Small intestine (tissue), 7 donors: Measurements from ENCODE around the gene DOHH. TPM values are rescaled to one million over a fixed set of nuclear protein-coding genes. Genes with fewer than 3 reads are reported as not detected.

Experiments used
- DNase-seq, 2 donors: peaks; one replicate each; pipeline versions ENCODE4 v3.0.0 to v3.0.0-alpha.2; 2013
- FAIRE-seq: peaks from 2 replicates; lab custom pipeline; 2012; peaks lifted over from hg19 to GRCh38; lab: Jason Lieb, UNC
- H3K27ac ChIP-seq, 3 donors: one replicate each; pipeline ENCODE4 v1.5.1; 2013; ENCODE audit warnings: low read length in 2 of 3, mild to moderate bottlenecking in 2 of 3, control low read depth in 1 of 3, inconsistent platforms in 1 of 3, low read depth in 1 of 3, moderate library complexity in 1 of 3
- H3K27me3 ChIP-seq, 3 donors: one replicate each; pipeline ENCODE4 v1.6.1; 2013; ENCODE audit warnings: low read length in 3 of 3, inconsistent platforms in 1 of 3; ENCODE audit not compliant: control insufficient read depth in 3 of 3, insufficient read depth in 3 of 3
- H3K36me3 ChIP-seq, 3 donors: one replicate each; pipeline ENCODE4 v1.6.1; 2013; ENCODE audit warnings: low read length in 3 of 3, inconsistent platforms in 1 of 3, low read depth in 1 of 3, mild to moderate bottlenecking in 1 of 3, moderate library complexity in 1 of 3; ENCODE audit not compliant: control insufficient read depth in 3 of 3, insufficient read depth in 2 of 3
- H3K4me1 ChIP-seq, 3 donors: one replicate each; pipeline ENCODE4 v1.6.1; 2013; ENCODE audit warnings: low read length in 2 of 3, inconsistent platforms in 1 of 3, low read depth in 1 of 3, mild to moderate bottlenecking in 1 of 3, moderate library complexity in 1 of 3; ENCODE audit not compliant: control insufficient read depth in 3 of 3, insufficient read depth in 2 of 3
- H3K4me3 ChIP-seq, 3 donors: one replicate each; pipeline ENCODE4 v1.5.1; 2013; ENCODE audit warnings: low read length in 3 of 3, control low read depth in 1 of 3, inconsistent platforms in 1 of 3, low read depth in 1 of 3, mild to moderate bottlenecking in 1 of 3, moderate library complexity in 1 of 3
- H3K9me3 ChIP-seq, 2 donors: one replicate each; pipeline ENCODE4 v1.6.1; 2013; ENCODE audit warnings: low read depth in 1 of 2, low read length in 1 of 2; ENCODE audit not compliant: control insufficient read depth in 2 of 2, insufficient read depth in 1 of 2
- WGBS, 3 donors: extraction: QIAGEN DNeasy Blood & Tissue Kit; methylation state at CpG; one replicate each; pipeline ENCODE4 v1.1.7; 2013; 5-methylcytosine and 5-hydroxymethylcytosine counted together
- polyA plus RNA-seq, 4 donors: library from polyadenylated mRNA; stranded (reverse) in 3 of 4; unstranded in 1 of 4; fragments of 200-250 nt in 3 of 4; fragments of 120-200 nt in 1 of 4; gene quantifications; one replicate each; pipeline versions ENCODE4 v1.2.1 to v1.2.3, GENCODE V29; 2013
- donor health status: healthy with polysubstance abuse.
- donor health status: control.
- donor health status: control.
- donor health status: Bipolar disorder and iron deficiency.
- donor health status: healthy.

Gene DOHH
- polyA plus RNA-seq, 4 donors: 5.4 to 18.4 (median 8.4) TPM

GRCh38 chr19:3459965-3460582 is 40.4 kb downstream of the DOHH start:
- H3K27me3 ChIP-seq: peaks cover 0 to 20% (median 0%) of the 10 kb centered on the region in 3 donors
- H3K27ac ChIP-seq: peak overlapping the region in 2 of 3 donors; percentile 51 to 53
- no peak for FAIRE-seq
- H3K4me1 ChIP-seq: peaks cover 0 to 35% (median 3%) of the 10 kb centered on the region in 3 donors
- H3K9me3 ChIP-seq: no peaks in the 10 kb centered on the region
- no peak for DNase-seq
- WGBS, 3 donors: 77 to 93% (median 91%) methylated on average over 15 of the region's 15 CpGs
- H3K4me3 ChIP-seq: no peak overlapping the region
- H3K36me3 ChIP-seq: peaks cover 0 to 34% (median 8%) of the 10 kb centered on the region in 3 donors

DNA sequence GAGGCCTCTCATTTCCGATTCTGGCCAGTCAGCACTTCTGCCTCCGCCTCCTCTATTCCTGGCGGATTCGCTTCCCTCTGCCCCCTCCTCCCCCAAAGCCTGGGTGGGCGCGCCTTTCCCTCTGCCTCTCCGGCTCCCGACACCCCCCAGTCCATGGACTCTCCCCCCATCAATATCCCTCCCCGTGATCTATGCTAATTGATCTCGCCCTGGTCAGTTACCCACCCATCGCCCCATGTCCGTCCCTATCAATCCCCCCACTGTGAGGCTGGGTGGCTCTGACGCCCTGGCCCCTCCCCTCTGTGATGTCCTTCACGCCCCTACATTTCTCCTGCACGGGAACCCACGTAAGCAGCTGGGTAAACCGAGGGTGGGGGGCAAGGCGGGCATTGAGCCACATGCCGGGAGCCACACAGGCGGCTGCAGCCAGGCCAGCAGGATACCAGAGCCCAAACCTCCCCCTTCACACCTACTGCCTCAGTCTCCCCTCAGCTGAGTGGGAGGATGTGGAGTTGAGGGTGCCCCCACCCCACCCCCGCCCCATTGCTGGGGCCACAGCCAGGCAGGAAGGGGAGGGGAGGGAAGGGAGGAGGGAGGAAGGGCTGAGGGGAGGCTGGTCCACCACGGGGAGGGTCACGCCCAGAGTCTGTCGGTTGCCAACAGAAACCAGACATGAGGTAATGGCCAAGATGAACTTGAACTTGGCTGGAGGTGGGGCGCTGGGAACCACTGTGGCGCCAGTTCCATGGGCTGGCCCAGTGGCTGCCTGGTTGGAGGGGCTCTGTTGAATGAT is 41.2 kb downstream of the DOHH start:
- Histone ChIP-seq H3K9me3 (no peaks in the 10 kb centered on the region), H3K27ac (peak overlapping the region in 2 of 3 donors; percentile 53 to 86), H3K4me1 (peaks cover 0 to 35% (median 3%) of the 10 kb centered on the region in 3 donors), H3K36me3 (peaks cover 0 to 41% (median 8%) of the 10 kb centered on the region in 3 donors), H3K4me3 (no peak overlapping the region), H3K27me3 (peaks cover 0 to 12% (median 0%) of the 10 kb centered on the region in 3 donors)
- WGBS, 3 donors: 47 to 82% (median 69%) methylated on average over 25 to 26 of the region's 26 CpGs
- FAIRE-seq (no peak), DNase-seq (peak in 1 of 2 donors; percentile 76)

GRCh38 chr19:3458229-3459088 is 42.0 kb downstream of the DOHH start:
- peaks cover 3 to 49% (median 8%) of the 10 kb centered on the region in 3 donors for H3K36me3 ChIP-seq
- no peak overlapping the region for H3K4me3 ChIP-seq
- peak overlapping the region in 2 of 3 donors; percentile 53 to 86 for H3K27ac ChIP-seq
- DNase-seq (peak in 1 of 2 donors; percentile 45), FAIRE-seq (no peak)
- H3K9me3 ChIP-seq: no peaks in the 10 kb centered on the region
- peaks cover 0 to 5% (median 0%) of the 10 kb centered on the region in 3 donors for H3K27me3 ChIP-seq
- 52 to 79% (median 73%) methylated on average over 18 to 19 of the region's 19 CpGs for WGBS, 3 donors
- H3K4me1 ChIP-seq: peaks cover 0 to 29% (median 3%) of the 10 kb centered on the region in 3 donors

DNA sequence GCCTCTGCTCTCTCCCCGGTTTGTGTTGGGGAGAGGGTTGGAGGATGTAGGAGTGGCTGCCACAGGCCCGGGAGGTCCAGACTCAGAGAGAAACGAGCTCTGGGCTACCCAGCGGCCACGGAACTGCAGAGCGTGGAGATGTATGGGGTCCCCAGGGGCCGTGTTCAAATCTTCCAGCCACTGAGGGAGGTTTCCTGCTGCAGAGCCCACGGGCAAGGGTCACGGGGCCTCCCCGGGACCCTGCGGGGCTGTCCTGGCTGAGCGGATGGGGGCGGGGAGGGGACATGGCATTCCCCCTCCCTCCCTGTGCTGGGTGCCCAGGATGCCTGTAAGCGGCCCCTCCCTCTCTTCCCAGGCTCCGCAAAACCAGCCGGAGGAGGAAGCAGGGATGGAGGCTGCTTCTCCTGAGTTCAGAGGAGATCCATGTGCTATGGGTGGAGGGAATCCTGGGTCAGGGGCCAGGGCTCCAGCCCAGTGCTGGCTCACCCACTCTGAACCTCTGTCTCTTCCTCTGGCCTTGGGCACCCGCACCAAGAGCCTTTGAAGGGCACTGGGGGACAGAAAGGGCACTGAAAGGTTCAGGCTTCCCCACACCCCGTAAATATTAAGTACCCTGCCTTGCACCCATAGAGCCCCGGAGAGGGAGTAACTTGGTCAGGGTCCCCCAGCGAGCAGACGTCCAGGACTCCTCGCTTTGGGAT is 42.8 kb downstream of the DOHH start:
- peaks cover 5 to 55% (median 10%) of the 10 kb centered on the region in 3 donors for H3K36me3 ChIP-seq
- no peak for FAIRE-seq
- no peaks in the 10 kb centered on the region for H3K9me3 ChIP-seq
- peaks cover 0 to 29% (median 3%) of the 10 kb centered on the region in 3 donors for H3K4me1 ChIP-seq
- 51 to 78% (median 71%) methylated on average over 11 to 22 of the region's 22 CpGs for WGBS, 3 donors
- no peak overlapping the region for H3K4me3 ChIP-seq
- peak in 1 of 2 donors; percentile 17 for DNase-seq
- H3K27ac ChIP-seq: peak overlapping the region in 2 of 3 donors; percentile 53 to 86
- H3K27me3 ChIP-seq: peaks cover 0 to 4% (median 0%) of the 10 kb centered on the region in 3 donors

DNA sequence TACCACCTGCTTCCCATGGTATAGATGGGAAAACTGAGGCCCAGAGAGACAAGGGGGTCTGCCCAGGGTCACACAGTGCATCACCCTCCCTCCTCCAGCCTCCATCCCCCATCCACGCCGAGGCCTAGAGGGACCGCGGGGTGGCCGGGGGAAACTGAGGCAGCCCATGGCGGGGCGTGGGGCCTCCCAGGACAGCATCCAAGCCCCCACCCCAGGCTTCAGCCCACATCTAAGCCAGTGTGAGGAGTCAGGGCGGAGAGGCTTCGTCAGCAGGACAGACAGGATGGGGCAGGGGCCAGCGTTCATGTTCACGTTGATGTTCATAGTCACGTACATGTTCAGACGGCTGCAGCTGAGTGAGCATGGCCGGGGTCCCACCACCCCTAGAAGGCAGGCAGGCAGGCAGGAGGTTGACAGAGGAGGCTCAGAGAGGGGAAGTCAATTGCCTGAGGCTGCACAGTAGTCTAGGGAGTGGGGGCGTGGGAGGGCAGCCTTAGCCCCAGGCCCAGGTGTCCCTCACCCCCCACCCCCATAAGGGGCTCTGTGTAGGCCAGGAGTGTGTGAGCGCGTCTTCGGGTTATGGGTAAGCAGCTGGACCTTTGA is 43.4 kb downstream of the DOHH start:
- Histone ChIP-seq H3K27ac (peak overlapping the region in 2 of 3 donors; percentile 53 to 86), H3K4me1 (peaks cover 0 to 29% (median 3%) of the 10 kb centered on the region in 3 donors), H3K27me3 (peaks cover 0 to 3% (median 0%) of the 10 kb centered on the region in 3 donors), H3K9me3 (no peaks in the 10 kb centered on the region), H3K4me3 (no peak overlapping the region), H3K36me3 (peaks cover 8 to 58% (median 10%) of the 10 kb centered on the region in 3 donors)
- 75 to 91% (median 84%) methylated on average over 18 of the region's 18 CpGs for WGBS, 3 donors
- FAIRE-seq: no peak
- DNase-seq: no peak

- 83 to 90% (median 86%) methylated on average over 35 to 37 of the region's 37 CpGs for WGBS, 3 donors
- no peak for DNase-seq
- H3K9me3 ChIP-seq: no peaks in the 10 kb centered on the region
- peaks cover 0 to 29% (median 3%) of the 10 kb centered on the region in 3 donors for H3K4me1 ChIP-seq
- no peak overlapping the region for H3K4me3 ChIP-seq
- peaks cover 8 to 63% (median 10%) of the 10 kb centered on the region in 3 donors for H3K36me3 ChIP-seq
- peak overlapping the region in 1 of 3 donors; percentile 11 for H3K27ac ChIP-seq
- H3K27me3 ChIP-seq: peaks cover 0 to 3% (median 0%) of the 10 kb centered on the region in 3 donors
- no peak for FAIRE-seq
Measured at GRCh38 chr19:3455960-3456601, 44.4 kb downstream of the DOHH start.

GRCh38 chr19:3455393-3455955 is 45.0 kb downstream of the DOHH start:
- Histone ChIP-seq H3K27ac (peak overlapping the region in 1 of 3 donors; percentile 11), H3K27me3 (peaks cover 0 to 3% (median 0%) of the 10 kb centered on the region in 3 donors), H3K4me1 (peaks cover 0 to 29% (median 3%) of the 10 kb centered on the region in 3 donors), H3K9me3 (no peaks in the 10 kb centered on the region), H3K36me3 (peaks cover 8 to 69% (median 10%) of the 10 kb centered on the region in 3 donors), H3K4me3 (no peak overlapping the region)
- DNase-seq (no peak), FAIRE-seq (no peak)
- WGBS, 3 donors: 78 to 91% (median 87%) methylated on average over 7 of the region's 7 CpGs
